Measurements from ENCODE around the gene HHAT.

DNA sequence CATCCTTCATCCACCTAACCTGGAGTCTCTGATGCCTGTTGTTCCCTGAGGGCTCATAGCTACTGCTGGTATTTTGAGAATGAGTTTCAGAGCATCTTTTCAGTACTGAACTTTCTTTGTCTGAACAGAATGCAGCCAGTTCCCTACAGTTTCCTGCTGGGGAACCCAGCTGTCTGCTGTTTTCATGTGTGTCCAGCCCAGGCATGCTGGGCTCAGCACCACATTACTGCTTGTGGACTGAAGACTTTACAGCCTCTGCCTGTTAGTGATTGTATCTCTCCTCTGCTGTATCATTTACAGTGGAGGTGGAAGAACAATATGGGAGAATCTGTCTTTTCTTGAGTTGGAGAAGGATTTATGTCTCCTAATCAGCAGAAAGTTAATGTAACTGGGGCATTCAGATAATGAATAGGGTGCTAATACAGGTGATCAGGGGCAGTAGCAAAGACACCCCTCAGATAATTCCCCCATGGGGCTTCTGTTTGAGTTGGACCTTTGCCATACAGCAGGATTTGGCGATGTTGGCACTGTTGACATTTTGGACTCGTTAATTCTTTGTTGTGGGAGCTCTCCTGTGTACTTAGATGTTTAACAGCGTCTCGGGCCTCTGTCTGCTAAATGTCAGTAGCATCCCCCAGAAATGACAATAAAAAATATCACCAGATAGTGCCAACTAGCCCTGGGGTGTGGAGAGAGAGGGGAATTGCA, 207.7 kb downstream of the HHAT start:
- TF ChIP-seq, protein P1, sequence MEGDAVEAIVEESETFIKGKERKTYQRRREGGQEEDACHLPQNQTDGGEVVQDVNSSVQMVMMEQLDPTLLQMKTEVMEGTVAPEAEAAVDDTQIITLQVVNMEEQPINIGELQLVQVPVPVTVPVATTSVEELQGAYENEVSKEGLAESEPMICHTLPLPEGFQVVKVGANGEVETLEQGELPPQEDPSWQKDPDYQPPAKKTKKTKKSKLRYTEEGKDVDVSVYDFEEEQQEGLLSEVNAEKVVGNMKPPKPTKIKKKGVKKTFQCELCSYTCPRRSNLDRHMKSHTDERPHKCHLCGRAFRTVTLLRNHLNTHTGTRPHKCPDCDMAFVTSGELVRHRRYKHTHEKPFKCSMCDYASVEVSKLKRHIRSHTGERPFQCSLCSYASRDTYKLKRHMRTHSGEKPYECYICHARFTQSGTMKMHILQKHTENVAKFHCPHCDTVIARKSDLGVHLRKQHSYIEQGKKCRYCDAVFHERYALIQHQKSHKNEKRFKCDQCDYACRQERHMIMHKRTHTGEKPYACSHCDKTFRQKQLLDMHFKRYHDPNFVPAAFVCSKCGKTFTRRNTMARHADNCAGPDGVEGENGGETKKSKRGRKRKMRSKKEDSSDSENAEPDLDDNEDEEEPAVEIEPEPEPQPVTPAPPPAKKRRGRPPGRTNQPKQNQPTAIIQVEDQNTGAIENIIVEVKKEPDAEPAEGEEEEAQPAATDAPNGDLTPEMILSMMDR (conservative IDR thresholded peaks at IDR 0.05; ENCODE audit: low read length) = no peak
- TF ChIP-seq EZH2phosphoT487 (IDR thresholded peaks at IDR 0.05; ENCODE audit: borderline replicate concordance) = no peak

Data from Loucy (cell line).